HuH-7.5 (cell line): ENCODE data around the gene EPHB6.
A peak's percentile ranks its signal among the peaks of the same experiment; 100 is the strongest.

Experiments used
- DNase-seq: peaks from one replicate; pipeline ENCODE4 v3.0.0; 2011; ENCODE audit warnings: low spot score

Gene EPHB6

DNA sequence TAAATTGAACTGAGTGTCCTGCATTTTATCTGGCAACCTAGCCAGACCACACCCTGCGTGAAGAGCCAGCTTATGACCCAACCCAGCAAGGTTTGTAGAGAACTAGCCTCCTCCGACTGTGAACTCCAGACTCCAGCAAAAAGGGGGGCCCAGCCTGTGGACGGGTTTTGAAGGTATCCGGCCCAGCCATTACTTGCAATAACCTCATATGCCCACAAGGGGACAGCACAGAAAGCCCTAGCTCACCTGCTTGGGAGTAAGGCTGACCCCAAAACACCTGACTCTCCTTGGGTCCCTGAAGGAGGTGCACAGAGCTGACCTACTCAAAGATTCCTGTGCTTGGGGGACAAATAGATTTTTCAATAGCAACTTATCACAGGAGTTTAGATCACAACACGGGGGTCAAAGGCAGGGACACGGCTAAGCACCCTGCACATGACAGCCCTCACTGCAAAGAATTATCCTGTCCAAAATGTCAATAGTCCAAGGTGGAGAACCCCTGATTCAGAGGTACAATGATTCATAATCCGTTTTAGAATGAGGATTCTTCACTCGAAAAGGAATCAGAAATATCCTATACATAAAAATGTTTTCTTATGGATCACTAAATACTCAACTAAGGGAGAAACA lies 26.1 kb downstream of the EPHB6 start:
- peak; percentile 43 for DNase-seq

DNA sequence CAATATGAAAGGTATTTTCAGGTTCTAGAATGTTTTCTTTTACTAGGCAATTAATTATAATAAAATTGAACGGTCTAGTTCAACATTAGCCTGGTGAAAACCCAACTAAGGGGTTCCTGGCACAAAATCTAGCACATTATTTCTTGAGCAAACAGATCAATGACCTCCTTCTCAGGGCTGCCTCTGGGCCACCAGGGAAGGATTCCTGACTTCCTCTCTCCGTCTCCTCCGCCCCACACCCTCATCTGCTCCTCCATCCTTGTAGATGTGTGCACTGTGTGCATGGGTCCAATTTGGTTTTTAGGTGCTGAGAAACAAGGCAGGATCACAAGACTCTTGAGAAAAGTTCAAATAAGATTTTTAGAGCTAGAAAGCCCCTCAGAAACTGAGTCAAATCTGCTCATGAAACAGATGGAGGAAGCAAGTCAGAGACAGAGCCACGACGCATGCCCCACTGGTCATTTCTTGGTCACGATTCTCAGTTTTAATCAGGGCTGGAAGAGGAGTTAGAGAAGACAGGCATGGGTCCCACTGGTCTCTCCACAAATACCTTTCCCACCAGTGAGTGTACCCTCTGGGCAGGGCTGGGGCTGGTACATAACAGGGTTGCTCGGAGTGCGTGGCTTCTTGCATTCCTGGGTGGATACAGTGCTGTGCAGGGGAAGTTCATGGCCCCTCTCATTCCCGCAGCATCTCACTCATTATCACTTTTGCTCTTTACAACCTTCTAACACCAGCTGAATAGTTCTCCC lies 26.9 kb downstream of the EPHB6 start:
- no peak for DNase-seq

DNA sequence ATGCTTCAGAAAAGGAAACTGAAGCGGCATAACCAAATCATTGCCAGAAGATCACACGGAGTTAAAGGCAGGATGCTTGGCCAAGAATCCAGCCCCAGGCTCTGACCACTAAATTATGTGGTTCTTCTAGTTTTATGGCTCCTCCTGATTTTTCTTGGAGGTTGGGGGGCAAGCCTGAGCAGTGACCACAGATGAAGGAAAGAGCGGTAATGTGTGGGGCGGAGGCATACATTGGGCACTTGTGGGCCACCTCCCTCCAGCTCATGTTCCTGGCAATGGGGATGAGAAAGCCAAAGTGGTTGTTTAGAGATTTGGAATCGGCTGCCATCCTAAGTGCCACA lies 27.4 kb downstream of the EPHB6 start:
- no peak for DNase-seq

DNA sequence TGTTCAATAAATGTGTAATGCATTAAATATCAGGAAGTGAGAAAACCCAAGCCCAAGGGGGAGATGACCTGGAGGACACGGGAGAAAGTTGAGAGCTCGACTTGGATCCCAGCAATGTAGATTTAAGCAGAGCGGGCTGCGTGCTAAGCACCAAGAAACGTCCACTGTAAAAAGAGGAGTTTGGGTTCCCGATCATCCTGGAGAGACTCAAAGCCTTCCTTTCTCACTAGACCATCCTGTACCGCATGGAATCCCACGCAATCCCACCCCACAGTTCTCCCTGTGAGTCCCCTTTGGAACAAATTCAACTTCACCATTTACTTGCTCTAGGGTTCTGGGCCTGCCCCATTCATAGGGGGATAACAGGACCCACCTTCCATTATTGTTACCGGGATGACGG lies 28.3 kb downstream of the EPHB6 start:
- DNase-seq = no peak

DNA sequence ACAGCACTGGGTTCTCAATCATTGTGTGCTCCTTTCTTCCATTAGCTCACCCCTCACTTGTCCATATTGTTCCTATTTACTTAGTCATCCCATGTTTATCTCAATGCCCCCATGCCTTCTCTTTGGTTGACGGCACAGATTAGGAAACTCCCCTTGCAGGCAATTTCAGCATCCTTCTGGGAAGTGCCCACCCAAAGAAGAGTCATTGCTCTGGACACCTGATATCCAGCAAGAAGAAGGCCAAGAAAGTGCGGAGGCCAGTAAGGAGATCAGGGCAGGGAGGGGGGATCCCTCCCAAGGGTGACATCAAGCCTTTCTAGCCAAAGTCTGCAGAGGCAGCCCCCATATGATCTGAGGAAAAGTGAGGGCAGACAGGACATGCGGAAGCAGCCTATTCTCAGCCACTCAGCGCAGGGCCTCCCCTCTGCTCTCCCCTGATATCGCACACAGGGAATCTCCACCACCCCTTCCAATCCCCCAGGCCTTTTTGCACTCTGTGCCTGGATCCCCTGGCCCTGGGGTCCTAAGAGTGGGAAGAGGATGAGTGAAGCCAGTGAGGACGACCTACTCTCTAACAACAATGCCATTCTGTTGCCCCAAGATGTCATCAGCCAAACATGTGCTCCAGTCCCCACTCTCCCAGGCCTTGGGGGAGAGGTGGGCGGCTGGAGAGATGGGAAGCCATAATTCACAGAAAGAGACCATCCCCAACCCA lies 28.9 kb downstream of the EPHB6 start:
- no peak for DNase-seq

DNA sequence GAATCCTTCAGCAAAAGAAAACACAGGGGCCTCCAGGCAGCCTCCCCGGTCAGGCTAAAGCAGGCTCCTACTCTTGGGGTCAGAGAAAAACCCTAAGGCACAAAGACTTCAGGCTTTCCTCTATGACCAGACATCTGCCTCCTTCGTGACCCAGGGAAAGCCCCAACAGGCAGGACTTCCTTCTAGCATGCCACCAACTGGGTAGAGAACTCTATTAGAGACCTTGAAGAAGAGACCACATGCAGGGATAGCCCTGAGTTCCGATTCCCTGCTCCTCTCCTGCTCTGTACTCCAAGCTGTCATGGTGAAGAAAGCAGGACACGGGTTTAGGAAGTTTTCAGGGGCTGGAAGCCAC lies 29.4 kb downstream of the EPHB6 start:
- DNase-seq = no peak

DNA sequence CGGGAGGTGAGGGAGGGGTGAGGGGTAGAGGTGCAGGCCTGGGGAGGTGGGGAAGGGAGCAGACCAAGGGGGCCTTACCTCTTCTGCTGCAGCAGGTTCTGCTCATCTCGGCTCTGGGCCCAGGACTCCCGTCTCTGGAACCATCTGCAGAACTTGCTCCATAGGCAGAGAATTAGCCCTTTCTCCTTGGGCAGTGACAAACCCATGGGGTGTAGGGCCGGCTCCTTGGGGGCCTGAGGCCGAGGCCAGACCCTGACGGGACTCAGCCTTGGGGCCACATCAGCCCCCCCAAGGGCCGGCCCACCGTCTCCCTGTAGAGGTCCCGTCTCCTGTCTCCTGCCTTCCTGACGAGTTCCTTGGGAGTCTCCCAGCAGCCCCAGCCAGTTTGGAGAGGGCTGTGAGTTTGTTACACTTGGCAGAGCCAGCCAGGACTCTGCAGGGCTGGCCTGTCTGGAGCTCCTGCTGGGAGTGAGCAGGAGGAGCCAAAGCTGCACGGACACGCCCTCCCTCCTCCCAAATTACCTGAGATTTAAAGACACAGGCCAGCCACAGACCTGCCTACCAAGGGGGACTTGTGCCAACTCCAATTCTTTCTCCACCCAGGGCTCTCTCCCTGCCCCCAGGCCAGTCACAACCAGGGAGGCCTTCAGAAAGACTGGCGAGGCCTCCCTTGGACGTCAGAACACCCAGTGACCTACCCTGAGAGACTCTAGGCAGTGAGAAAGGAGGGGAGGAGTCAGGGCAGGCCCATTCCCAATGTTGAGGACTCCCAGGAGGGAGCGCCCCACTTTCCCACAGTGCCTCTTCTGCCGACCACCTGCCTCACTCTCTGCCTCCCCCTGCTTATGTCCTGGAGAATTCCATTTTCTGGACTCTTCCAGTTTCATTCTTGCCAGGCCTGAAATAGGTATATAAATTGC lies 30.7 kb downstream of the EPHB6 start, which contains the start of gene TRPV6:
TSS of gene TRPV6 (minus strand) at position 435 of the 920 bp plus-strand sequence.
- DNase-seq = no peak

DNA sequence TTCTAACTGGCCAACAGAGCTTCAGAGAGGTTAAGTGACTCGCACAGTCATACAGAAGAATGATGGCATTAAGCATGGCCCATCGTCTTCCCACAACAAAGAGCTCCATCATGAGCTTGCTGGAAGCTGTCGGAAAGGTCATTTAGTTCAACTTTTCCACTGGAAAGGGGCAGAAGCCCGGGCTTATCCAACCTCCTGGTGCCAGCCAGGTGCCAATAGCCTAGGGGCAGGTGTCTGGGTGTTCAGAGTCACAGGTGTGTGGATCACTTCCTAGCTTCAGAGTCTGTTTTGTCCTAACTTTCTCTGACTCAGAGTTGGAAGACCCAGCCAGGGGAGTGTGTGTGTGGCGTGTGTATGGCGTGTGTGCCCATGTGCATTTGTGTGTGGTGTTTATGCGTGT lies 32.0 kb downstream of the EPHB6 start:
- DNase-seq = no peak

DNA sequence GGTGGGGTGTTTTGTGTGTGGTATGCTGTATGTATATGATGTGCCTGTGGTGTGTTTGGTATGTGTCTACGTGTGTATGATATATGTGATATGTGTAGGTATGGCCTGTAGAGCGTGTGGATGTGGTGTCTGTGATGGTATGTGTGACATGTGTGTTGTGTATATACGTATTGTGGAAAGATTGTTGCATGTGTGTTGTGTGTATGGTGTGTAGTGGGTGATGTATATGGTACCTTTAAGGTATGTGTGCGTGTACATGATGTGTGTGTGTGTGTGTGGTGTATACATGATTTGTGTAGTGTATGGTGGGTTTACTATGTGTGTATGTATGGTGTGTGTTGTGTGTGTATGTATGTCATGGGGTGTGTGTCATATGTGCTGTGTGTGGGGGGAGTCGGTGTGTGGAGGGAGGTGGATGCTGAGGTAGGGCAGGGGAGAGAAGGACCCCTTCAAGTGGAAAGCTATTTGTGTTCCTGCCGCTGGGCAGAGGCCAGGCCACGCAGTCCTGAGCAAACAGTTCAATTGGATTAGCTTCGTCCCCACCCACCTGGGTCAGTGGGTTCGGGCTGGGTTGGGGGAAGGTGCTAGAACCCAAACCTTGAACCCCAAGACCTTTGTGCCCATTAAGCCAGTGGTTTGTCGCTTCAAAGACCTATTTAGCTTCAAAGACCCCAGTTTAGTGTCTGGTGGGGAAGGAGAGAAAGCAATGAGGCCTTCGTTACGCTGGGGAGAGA lies 32.6 kb downstream of the EPHB6 start:
- no peak for DNase-seq

DNA sequence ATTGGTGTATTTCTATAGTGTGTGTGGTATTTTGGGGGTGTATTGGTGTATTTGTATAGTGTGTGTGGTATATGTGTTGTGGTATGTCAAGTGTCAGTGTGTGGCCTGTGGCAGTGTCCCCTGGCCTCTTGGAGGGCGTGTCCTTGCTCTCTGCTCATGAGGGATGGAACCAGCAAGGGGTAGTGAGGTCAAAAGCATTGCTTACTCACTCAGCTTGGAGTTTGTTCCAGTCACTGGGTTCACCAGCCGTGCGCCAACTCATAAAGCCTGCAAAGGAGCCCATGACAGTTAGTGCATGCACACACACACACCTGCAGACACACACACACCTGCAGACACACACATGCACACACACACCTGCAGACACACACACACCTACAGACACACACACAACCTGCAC lies 34.9 kb downstream of the EPHB6 start:
- DNase-seq = no peak

DNA sequence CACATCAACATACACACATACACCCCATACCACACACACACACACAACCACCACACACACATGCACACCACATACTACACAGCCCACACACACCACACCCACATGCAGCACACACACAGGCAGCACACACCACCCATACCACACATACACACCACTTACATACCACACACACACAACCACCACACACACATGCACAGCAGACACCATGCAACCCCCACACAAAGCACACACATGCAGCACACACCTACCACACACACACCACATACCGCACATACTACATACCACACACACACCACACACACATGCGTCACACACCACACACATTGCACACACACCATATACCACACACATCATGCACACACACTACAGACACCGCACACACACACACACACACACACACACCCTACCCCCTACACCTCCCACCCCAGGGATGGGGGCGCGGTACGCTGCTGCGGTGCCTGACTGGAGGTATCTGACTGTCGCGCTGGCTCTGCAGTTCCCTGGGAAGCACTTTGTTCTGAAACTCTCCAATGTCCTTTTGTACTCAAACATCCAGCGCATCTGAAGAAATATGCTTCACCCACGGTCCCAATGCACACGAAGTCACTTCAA lies 36.1 kb downstream of the EPHB6 start:
- no peak for DNase-seq

DNA sequence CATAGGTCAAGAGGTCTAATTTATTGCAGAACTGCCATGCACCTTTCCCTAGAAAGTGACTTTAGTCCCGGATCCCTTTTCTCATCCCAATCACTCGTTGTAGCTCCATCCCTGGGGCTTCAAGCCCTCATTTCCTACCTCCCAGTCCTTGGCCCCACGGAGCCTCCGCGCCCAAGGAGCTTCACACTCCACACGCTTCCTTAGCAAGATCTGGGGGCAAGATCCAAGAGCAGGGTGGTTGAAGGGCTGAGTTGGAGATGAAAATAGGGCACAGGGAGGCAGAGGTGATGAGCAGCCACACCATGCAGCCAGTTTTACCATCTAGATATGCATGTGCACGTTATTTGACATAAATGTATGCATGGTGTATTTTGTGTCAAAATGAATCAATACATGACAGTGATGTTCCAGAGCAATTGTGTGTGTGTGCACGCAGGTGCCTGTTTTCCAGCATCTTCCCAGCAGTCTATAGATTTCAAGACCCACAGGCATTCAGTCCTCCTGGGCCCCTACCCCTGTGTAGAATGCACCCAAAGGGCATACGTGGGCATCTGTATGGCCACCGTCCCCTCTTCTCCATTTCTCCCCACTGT lies 36.7 kb downstream of the EPHB6 start:
- DNase-seq = no peak

DNA sequence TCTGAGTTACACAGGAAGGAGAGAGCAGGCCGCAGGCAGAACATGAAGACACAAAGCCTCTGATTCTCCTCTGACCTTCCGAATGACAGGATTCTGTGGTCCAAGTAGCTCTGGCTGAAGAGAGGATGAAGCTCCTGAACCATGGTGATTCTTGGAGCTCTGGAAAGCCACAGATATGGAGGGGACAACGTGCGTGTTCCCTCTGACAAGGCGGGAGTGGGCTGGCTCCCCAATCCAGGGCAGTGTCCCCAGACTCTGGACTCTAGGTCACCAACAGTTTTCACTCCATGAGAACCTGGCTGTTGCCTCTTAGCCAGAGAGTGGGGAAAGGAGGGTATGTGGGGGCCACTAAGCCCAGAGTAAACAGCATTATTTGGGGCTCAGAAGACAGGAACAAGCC lies 38.1 kb downstream of the EPHB6 start:
- DNase-seq = no peak

DNA sequence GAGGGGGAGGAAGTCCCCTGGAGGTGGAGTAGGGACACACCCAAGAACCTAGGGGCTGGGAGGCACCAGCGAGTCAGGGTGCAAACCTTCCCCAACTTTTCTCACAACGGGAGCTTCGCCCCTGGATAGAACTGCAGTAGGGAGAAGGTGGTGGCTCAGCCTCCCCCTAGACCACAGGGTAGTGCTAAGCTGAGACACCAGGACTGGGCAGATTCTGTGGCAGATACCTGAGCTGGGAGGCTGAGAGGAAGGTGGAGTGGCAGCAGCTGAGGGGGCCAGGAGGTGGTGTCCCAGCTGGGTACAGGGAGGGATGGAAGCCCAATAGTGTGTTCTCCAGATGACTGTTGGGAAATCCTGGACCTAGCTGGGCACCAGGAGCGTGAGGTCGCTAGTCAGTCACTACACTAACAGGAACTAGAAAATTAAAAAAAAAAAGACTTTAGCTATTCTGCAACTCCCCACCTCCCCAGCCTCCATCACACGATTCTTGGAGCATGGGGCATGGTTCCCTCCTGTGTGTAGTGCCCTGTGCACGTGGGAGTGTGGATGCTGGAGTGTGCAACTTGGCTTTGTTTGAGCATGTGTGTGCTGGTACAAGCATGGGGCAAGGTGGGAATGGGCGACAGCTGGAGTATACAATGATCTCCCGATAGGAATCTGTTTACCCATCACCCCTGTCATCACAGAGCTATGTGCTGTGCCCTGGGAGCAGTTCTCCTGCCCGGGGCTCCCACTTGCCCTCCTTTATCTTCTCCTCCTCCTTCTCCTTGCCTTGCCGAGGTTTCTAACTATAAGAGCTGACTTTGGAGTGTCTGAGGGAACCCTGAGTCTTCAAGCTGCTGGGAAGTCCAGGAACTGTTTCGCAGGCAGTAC lies 39.5 kb downstream of the EPHB6 start:
- no peak for DNase-seq

DNA sequence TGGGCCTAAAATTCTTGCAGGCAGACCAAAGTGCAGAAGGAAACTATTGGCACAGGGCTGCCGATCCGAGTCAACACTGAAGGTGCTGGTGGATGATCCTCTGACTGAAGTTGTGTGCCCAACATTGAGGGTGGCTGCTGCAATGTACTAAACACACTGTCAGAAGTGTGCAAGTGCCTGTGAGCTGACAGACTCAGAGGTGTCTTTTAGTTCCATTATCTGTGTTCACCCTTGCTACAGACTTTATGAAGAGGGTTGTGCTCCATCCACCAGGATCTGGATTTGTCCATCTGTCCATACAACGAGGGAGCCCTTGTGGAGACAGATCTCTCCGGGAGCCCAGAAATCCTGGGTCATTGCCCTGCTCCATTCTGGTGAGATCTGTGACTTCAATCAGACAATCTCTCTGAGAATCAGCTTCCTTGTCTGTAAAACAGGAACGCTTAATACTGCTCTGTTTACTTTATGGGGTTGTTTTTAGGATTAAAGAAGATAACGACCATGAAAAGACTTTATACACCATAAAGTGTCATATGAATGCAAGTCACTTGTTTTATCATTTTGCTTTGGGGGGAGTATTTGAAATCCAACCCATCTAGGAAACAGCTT lies 40.2 kb downstream of the EPHB6 start:
- no peak for DNase-seq

DNA sequence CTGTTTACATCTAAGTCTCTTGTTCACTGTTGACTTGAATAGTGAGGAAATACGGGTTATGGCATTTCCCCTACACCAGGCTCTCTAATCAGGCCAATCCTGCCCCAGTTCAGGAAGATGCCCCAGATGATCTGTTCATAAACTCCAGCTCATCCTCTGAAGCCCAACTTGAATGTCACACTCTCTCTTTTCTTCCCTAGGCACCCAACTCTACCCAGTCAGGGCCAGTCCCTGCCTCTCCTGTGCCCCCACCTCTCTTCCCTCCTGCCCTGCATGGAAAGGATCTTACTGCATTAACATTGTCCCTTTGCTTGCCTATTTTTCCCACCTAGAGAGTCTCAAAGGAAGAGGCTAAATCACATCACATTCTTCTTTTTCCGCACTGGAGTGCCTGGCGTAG lies 41.3 kb downstream of the EPHB6 start:
- DNase-seq = no peak

DNA sequence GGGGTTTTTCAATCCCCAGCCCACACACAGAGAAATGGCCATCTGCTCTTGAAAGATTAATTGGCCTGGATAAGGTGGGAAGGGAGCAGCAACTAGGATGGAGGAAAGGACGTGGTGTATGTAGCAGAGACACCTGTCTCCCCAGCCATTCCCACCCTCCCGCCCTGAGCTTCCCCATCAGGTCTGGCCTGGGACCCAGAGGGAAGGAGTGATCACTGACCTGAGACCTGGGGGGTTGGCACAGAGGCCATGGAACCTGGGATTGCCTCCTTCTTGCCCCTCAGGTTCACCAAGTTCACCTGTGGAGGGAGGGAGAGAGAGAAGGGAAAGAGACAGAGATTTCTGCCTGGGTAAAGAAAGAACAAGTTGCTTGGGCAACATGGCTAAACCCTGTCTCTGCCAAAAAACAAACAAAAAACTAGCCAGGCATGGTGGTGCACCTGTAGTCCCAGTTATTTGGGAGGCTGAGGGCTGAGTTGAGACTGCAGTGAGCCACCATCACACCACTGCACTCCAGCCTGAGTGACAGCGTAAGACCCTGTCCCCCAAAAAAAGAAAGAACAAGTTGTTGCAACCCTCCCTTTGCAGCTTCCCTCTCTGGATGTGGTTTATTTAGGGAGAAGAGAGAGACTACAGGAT lies 42.0 kb downstream of the EPHB6 start:
- DNase-seq = no peak

DNA sequence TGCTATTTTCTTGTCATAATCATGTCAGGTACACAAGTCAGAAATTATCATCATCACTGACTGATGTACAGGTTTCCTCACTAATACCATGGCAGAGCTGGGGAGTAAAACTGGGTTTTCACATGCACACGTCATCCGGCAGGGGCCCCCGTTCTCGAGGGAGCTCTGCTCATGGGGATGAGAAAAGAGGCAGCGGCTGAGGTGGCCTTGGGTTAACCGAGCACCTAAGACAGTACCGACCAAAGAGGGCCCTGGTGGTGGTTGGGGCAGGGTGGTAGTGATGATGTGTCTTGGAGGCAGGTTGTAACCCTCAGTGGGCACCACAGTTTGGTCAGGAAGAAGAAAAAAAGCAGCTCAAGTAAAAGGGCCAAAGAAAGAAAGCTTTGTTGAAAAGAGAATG lies 42.8 kb downstream of the EPHB6 start:
- no peak for DNase-seq
